HCT116 (cell line): Measurements from ENCODE around the gene ALX4. TPM values are rescaled to one million over a fixed set of nuclear protein-coding genes. Genes with fewer than 3 reads are reported as not detected.

ENCODE experiments used
- ATAC-seq: fragments of 200-7000 bp; cut with Tn5 transposase; 2 replicates; pipeline ENCODE4 v1.9.1; 2020; ENCODE audit warnings: mild to moderate bottlenecking, moderate library complexity
- BruUV-seq: library from RNA; stranded (reverse); fragments of 400-500 nt; replicated peaks from 2 replicates; lab custom pipeline; 2021; lab: Mats Ljungman, UMichigan
- CTCF ChIA-PET: fragments of 300-600 bp; sonication (Branson Sonifier 250); formaldehyde crosslinking; loops from one replicate; lab custom pipeline; 2021; ENCODE audit warnings: antibody characterized with exemption; lab: Charles Lee
- POLR2A ChIA-PET: fragments of 300-600, 350-600 bp; sonication (Branson Sonifier 250); formaldehyde crosslinking; loops from one replicate; lab custom pipeline; 2021; ENCODE audit warnings: antibody characterized with exemption; lab: Charles Lee
- RAD21 ChIA-PET, 2 experiments: fragments of 300-600 bp; sonication (Branson Sonifier 250); formaldehyde crosslinking; loops; one replicate each; lab custom pipeline; 2023; ENCODE audit warnings: low total read pairs in 2 of 2; ENCODE audit not compliant: uncharacterized antibody in 2 of 2, unreplicated experiment in 2 of 2, low non-redundant PET in 1 of 2; lab: Charles Lee
- DNase-seq: peaks from one replicate; pipeline ENCODE4 v3.0.0-alpha.2; 2010; ENCODE audit warnings: low read depth, low spot score
- H2AFZ ChIP-seq: fragments of 200-600 bp; shearing (Covaris generic), sonication (generic); 2 replicates; pipeline ENCODE4 v1.6.1; 2017; ENCODE audit warnings: low read depth, mixed run types, mixed read lengths, antibody characterized with exemption, low read length; ENCODE audit not compliant: poor library complexity, severe bottlenecking
- H3K27ac ChIP-seq: 2 replicates; pipeline ENCODE4 v1.5.1; 2012; ENCODE audit warnings: low read depth, low read length
- H3K27me3 ChIP-seq: fragments of 200-600 bp; sonication (generic); 2 replicates; pipeline ENCODE4 v1.6.1; 2016; ENCODE audit warnings: mixed run types, low read length, mixed read lengths; ENCODE audit not compliant: insufficient read depth
- H3K36me3 ChIP-seq, 2 experiments: fragments of 200-500 bp in 1 of 2; fragments of 200-600 bp in 1 of 2; sonication (Bioruptor generic) in 1 of 2; sonication (generic) in 1 of 2; 2 replicates each; pipeline versions ENCODE4 v1.5.1 to v1.6.1; 2014 to 2016; ENCODE audit warnings: low read length in 2 of 2, inconsistent platforms in 1 of 2, mixed read lengths in 1 of 2, mixed run types in 1 of 2; ENCODE audit not compliant: insufficient read depth in 2 of 2, control insufficient read depth in 1 of 2
- H3K4me1 ChIP-seq, 2 experiments: fragments of 200-600 bp in 1 of 2; sonication (generic) in 1 of 2; 2 replicates each; pipeline versions ENCODE4 v1.5.1 to v1.6.1; 2012 to 2017; ENCODE audit warnings: low read length in 2 of 2, inconsistent platforms in 1 of 2, mild to moderate bottlenecking in 1 of 2, mixed read lengths in 1 of 2, mixed run types in 1 of 2, moderate library complexity in 1 of 2; ENCODE audit not compliant: insufficient read depth in 2 of 2, control insufficient read depth in 1 of 2
- H3K4me2 ChIP-seq: fragments of 200-600 bp; sonication (generic); 2 replicates; pipeline ENCODE4 v1.6.1; 2017; ENCODE audit warnings: mixed run types, low read length, mixed read lengths
- H3K4me3 ChIP-seq, 2 experiments: fragments of 200-600 bp in 1 of 2; sonication (generic) in 1 of 2; replicated peaks in 1 of 2; 2 replicates each; pipeline ENCODE4 v1.5.1; 2011 to 2016; ENCODE audit warnings: low read length in 2 of 2, control low read depth in 1 of 2, low read depth in 1 of 2, mild to moderate bottlenecking in 1 of 2, mixed read lengths in 1 of 2, mixed run types in 1 of 2
- H3K79me2 ChIP-seq: fragments of 200-600 bp; sonication (generic); 2 replicates; pipeline ENCODE4 v1.6.1; 2017; ENCODE audit warnings: mild to moderate bottlenecking, mixed run types, low read length, moderate library complexity, mixed read lengths; ENCODE audit not compliant: insufficient read depth
- H3K9ac ChIP-seq: fragments of 200-600 bp; sonication (generic); 2 replicates; pipeline ENCODE4 v1.6.1; 2016; ENCODE audit warnings: low read length, mixed read lengths
- H3K9me2 ChIP-seq: fragments of 200-600 bp; sonication (generic), shearing (Covaris generic); 2 replicates; pipeline ENCODE4 v1.6.1; 2017; ENCODE audit warnings: mixed run types, mild to moderate bottlenecking, moderate library complexity; ENCODE audit not compliant: insufficient read depth
- H3K9me3 ChIP-seq, 2 experiments: fragments of 200-500 bp in 1 of 2; fragments of 200-600 bp in 1 of 2; sonication (Bioruptor generic) in 1 of 2; sonication (generic) in 1 of 2; 2 replicates each; pipeline ENCODE4 v1.6.1; 2014 to 2017; ENCODE audit warnings: low read length in 2 of 2, mixed read lengths in 2 of 2, inconsistent platforms in 1 of 2, low read depth in 1 of 2, mild to moderate bottlenecking in 1 of 2, mixed run types in 1 of 2, moderate library complexity in 1 of 2; ENCODE audit not compliant: control insufficient read depth in 1 of 2, insufficient read depth in 1 of 2
- H4K20me1 ChIP-seq: fragments of 200-600 bp; sonication (generic), shearing (Covaris generic); 2 replicates; pipeline ENCODE4 v1.6.1; 2017; ENCODE audit warnings: mixed run types, mild to moderate bottlenecking, moderate library complexity; ENCODE audit not compliant: insufficient read depth
- ATF3 ChIP-seq: IDR thresholded peaks from 2 replicates; pipeline ENCODE4 v1.6.1; 2012
- CEBPB ChIP-seq: IDR thresholded peaks from 2 replicates; pipeline ENCODE4 v1.6.1; 2012; ENCODE audit warnings: low read depth
- CTCF ChIP-seq, 3 experiments: fragments of 200-600 bp in 1 of 3; sonication (generic) in 1 of 3; IDR thresholded peaks in 2 of 3; conservative IDR thresholded peaks in 1 of 3; 2 replicates each; pipeline ENCODE4 v1.5.1; 2012 to 2017; ENCODE audit warnings: low read depth in 2 of 3, low read length in 2 of 3, antibody characterized with exemption in 1 of 3, borderline replicate concordance in 1 of 3, control low read depth in 1 of 3, mild to moderate bottlenecking in 1 of 3, mixed read lengths in 1 of 3, mixed run types in 1 of 3, moderate library complexity in 1 of 3; ENCODE audit not compliant: insufficient read depth in 1 of 3
- EGR1 ChIP-seq: IDR thresholded peaks from 2 replicates; pipeline ENCODE4 v1.6.1; 2012; ENCODE audit warnings: low read depth
- ELF1 ChIP-seq: IDR thresholded peaks from 2 replicates; pipeline ENCODE4 v1.6.1; 2012; ENCODE audit warnings: low read depth, borderline replicate concordance
- EZH2 ChIP-seq: fragments of 200-600 bp; sonication (generic); IDR thresholded peaks from 2 replicates; pipeline ENCODE4 v1.6.1; 2017; ENCODE audit warnings: antibody characterized with exemption, mixed run types
- EZH2phosphoT487 ChIP-seq: fragments of 200-600 bp; IDR thresholded peaks from 2 replicates; pipeline ENCODE4 v1.6.1; 2018; ENCODE audit warnings: antibody characterized with exemption, borderline replicate concordance
- FOSL1 ChIP-seq: IDR thresholded peaks from 2 replicates; pipeline ENCODE4 v1.6.1; 2012; ENCODE audit warnings: low read depth
- JUND ChIP-seq: IDR thresholded peaks from 2 replicates; pipeline ENCODE4 v1.6.1; 2012
- MAX ChIP-seq: IDR thresholded peaks from 2 replicates; pipeline ENCODE4 v1.6.1; 2012
- POLR2A ChIP-seq: IDR thresholded peaks from 2 replicates; pipeline ENCODE4 v1.7.0; 2011; ENCODE audit warnings: borderline replicate concordance; ENCODE audit not compliant: insufficient read depth, insufficient read length; ENCODE audit errors: extremely low read depth
- POLR2AphosphoS5 ChIP-seq: IDR thresholded peaks from 2 replicates; pipeline ENCODE4 v1.6.1; 2011; ENCODE audit warnings: mild to moderate bottlenecking, low read depth, low read length, moderate library complexity
- SIN3A ChIP-seq: IDR thresholded peaks from 2 replicates; pipeline ENCODE4 v1.6.1; 2012; ENCODE audit warnings: low read depth
- SP1 ChIP-seq: IDR thresholded peaks from 2 replicates; pipeline ENCODE4 v1.6.1; 2012; ENCODE audit warnings: low read depth
- SRF ChIP-seq: IDR thresholded peaks from 2 replicates; pipeline ENCODE4 v1.6.1; 2012; ENCODE audit warnings: low read depth
- YY1 ChIP-seq: IDR thresholded peaks from 2 replicates; pipeline ENCODE4 v1.6.1; 2011; ENCODE audit warnings: low read length, low read depth, moderate library complexity, mild to moderate bottlenecking; ENCODE audit not compliant: insufficient replicate concordance; ENCODE audit errors: extremely low read depth
- ZBTB33 ChIP-seq: IDR thresholded peaks from 2 replicates; pipeline ENCODE4 v1.6.1; 2011; ENCODE audit warnings: mild to moderate bottlenecking, low read length, moderate library complexity; ENCODE audit not compliant: insufficient replicate concordance; ENCODE audit errors: extremely low read depth
- ZFX ChIP-seq: fragments of 450-650 bp; IDR thresholded peaks from 2 replicates; pipeline ENCODE4 v1.6.1; 2017
- ZNF274 ChIP-seq: fragments of 200-500 bp; sonication (Bioruptor generic); IDR thresholded peaks from 2 replicates; pipeline ENCODE4 v1.6.1; 2014; ENCODE audit warnings: mild to moderate bottlenecking, low read depth, low read length, inconsistent platforms
- intact Hi-C: fragments of 100-400 bp; cut with micrococcal nuclease; formaldehyde crosslinking; loops from 2 replicates; pipeline ENCODE4 v1.10.0; 2022
- total RNA-seq: library from RNA; stranded (reverse); gene quantifications from one replicate; pipeline ENCODE4 v1.2.1, GENCODE V29; 2021; ENCODE audit not compliant: unreplicated experiment

Gene ALX4
- total RNA-seq, 1 experiment from 2014 or later = not detected

GRCh38 chr11:44348114-44348513 is 38.2 kb upstream of the ALX4 start (continued):
- no peak for TF ChIP-seq MAX
- no peak for TF ChIP-seq ZNF274
- TF ChIP-seq EZH2phosphoT487 = no peak
- no peak for TF ChIP-seq SRF
- no peak for TF ChIP-seq ZFX
- no peak for TF ChIP-seq FOSL1
- no peak for TF ChIP-seq SP1
- no peak for TF ChIP-seq YY1

GRCh38 chr11:44347538-44347937 is 37.6 kb upstream of the ALX4 start:
- H3K4me2 ChIP-seq = no peak overlapping the region
- H2AFZ ChIP-seq = no peak overlapping the region
- intact Hi-C loops = no loop called here
- H3K79me2 ChIP-seq = no peaks in the 10 kb centered on the region
- POLR2A ChIA-PET = no interaction called here
- no peak overlapping the region for H3K9ac ChIP-seq
- no peak overlapping the region for H3K4me3 ChIP-seq
- no peaks in the 10 kb centered on the region for H3K36me3 ChIP-seq
- BruUV-seq = no TSS peak
- no peak for ATAC-seq
- RAD21 ChIA-PET = no interaction called here
- no peaks in the 10 kb centered on the region for H3K9me2 ChIP-seq
- H3K27ac ChIP-seq = no peak overlapping the region
- peaks cover 0 to 4% of the 10 kb centered on the region in 2 experiments; a peak in 1 of 4 replicates for H3K4me1 ChIP-seq
- CTCF ChIA-PET = no interaction called here
- no peaks in the 10 kb centered on the region for H4K20me1 ChIP-seq
- no peak for DNase-seq
- no peaks in the 10 kb centered on the region for H3K27me3 ChIP-seq
- H3K9me3 ChIP-seq = no peaks in the 10 kb centered on the region
- TF ChIP-seq ZBTB33 (no peak), POLR2A (no peak), CTCF (IDR thresholded peaks at IDR 0.05 in 2 of 3, conservative IDR thresholded peaks at IDR 0.05 in 1 of 3; ENCODE audit: borderline replicate concordance in 1 of 3, insufficient read depth in 1 of 3, low read depth in 2 of 3, low read length in 2 of 3) (no peak), ELF1 (no peak), EZH2 (no peak), MAX (no peak), YY1 (no peak), SIN3A (no peak), SP1 (no peak), POLR2AphosphoS5 (no peak), ATF3 (no peak), EZH2phosphoT487 (no peak), JUND (no peak), SRF (no peak), CEBPB (no peak), FOSL1 (no peak), EGR1 (no peak), ZFX (no peak)
